Activated gamma-delta T cell treated with anti-CD3 and anti-CD28 coated beads, Interleukin-2, amount 50 U/mL, for 16 hours (primary cell): ENCODE data around the gene TAOK2.
"Not testable (repeated sequence)": the region's sequence is repeated elsewhere in the genome, so short reads cannot be mapped to it uniquely, and the experiment has no call there.

Experiments used
- DNase-seq: peaks from one replicate; pipeline ENCODE4 v3.0.0-alpha.2; 2020; ENCODE audit warnings: low read depth

TAOK2 gene

DNA sequence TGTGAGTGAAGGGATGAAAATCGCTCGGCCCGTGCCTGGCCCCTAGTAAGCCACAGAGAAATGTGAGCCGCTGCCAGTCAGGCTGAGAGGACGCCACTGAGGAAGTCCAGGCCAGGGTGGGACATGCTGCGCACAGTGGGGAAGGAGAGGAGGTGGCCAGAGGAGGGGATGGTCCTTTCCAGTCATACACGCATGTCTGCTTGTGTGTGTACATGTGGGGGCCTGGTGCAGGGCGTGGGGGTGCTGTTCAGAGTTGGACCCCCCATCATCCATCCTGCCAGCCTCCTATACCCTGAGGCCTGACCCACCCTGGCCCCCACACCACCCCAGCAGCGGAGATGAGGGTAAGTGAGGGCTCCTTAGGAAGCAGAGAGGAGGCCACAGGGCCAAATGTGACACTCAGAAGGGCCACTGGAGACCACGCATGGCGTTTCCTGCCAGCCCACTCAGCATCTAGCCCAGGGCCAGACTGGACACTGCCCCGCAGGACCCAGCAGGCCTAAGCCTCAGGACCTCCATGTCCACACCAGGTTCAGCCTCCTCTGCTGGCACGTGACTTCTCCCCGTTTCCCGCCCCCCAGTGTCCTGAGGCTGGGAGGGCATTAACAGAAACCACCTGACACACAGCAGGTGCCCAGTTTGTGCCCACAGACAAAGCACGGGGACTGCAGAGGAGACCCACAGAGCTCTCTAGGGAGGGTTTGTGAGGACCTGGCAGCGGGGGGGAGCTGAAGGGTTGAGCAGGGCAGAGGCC is 30.2 kb downstream of the TAOK2 start:
- DNase-seq: no peak

GRCh38 chr16:30004424-30004776 is 30.7 kb downstream of the TAOK2 start:
- no peak for DNase-seq

DNA sequence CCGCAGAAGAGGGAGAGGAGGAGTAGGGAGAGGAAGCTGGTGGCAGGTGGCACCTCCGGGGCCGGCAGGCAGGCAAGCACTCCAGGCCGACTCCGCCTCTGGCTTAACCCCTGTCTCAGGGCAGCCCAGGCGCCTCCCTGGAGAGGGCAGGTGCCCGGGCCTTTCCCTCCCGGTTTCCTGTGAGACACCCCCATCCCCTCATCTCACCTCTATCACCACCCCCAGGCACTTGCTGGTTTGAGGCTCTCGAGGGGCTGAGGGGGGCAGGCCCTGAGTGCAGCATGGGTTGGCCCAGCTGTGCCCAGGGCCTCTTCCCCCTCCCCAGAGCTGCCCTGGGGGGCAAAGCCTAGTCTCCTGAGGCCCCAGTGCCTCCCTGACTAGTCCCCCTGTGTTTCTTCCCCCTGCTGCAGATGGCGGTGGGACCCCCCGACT is 31.2 kb downstream of the TAOK2 start:
- no peak for DNase-seq

GRCh38 chr16:30005341-30006094 is 31.9 kb downstream of the TAOK2 start:
- no peak for DNase-seq

GRCh38 chr16:30006095-30006473 is 32.4 kb downstream of the TAOK2 start:
- DNase-seq: no peak

GRCh38 chr16:30006659-30007377 is 33.1 kb downstream of the TAOK2 start:
- DNase-seq: no peak

DNA sequence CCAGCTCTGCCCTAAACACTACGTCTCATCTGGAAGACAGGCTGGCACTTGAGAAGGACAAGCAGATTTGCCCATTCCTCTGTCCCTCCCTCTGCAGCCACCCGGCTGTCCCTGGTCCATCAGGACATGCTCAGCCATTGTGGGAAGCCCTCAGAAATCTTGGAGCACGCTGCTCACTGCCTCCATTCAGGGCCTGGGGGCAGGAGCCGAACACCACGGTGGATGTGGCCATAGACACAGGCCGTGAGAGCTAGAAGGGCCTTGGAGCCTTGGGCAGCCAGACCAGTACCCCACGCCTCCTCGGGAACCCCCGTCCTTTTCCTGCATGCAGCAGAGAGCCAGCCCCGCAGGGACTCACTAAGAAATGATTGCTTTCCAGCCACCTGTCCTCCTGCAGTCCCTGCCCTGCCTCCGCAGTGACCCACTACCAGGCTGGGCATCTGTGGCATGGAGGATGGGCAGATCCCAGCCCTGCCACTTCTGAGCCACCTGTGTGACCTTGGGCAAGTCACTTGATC is 33.8 kb downstream of the TAOK2 start:
- no peak for DNase-seq

GRCh38 chr16:30009085-30009862 is 35.6 kb downstream of the TAOK2 start:
- DNase-seq: no peak

- DNase-seq: no peak
Measured at GRCh38 chr16:30009990-30010843, 36.5 kb downstream of the TAOK2 start.

DNA sequence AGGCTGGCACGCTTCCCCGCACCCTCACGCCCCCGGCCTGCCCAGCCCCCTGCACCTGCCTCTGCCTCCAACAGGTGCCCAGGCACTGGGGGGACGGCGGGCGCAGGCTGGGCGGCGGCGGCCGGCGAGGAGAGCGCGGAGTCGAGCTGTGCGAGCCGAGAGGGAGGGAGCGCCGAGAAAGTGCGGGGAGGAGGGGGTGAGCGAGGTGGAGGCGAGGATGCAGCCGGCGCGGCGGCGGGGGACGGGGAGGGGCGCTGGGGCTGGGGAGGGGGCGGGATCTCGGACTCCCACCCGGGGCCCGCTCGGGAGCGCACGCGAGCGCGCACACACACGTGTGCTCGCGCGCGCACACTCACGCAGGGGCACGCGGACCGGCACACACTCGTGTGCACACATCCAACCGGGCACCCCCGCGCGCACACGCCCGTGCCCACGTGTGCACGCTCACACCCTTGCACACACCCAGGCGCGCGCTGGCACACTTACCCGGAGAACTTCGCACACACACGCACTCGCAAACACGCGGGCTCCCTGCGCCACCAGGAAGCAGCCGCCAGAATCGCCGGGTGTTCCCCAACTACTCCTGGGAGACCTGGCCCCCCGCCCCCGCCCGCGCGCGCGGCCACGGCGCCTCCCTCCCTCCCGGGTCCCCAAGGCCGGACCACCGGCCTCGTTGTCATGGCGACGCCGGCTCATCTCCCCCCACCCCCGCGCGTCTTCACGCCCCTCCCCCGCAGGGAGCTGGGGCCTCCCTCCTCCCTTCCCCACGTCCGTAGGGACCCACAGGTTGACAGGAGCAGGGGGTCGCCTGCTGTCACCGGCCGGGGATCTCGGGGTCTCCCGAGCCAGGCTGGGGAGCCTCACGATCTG is 37.4 kb downstream of the TAOK2 start, which contains the start of gene DOC2A:
Gene DOC2A, minus strand, starts transcription at position 184 of the 870 bp plus-strand sequence. CDS start 805 bp downstream, outside the sequence.
- DNase-seq: no peak

- no peak for DNase-seq
Measured at GRCh38 chr16:30011714-30012504, 38.2 kb downstream of the TAOK2 start.

- DNase-seq: not testable (repeated sequence)
Measured at GRCh38 chr16:30012598-30012997, 38.9 kb downstream of the TAOK2 start.

- DNase-seq: not testable (repeated sequence)
Measured at GRCh38 chr16:30015450-30015849, 41.8 kb downstream of the TAOK2 start.

DNA sequence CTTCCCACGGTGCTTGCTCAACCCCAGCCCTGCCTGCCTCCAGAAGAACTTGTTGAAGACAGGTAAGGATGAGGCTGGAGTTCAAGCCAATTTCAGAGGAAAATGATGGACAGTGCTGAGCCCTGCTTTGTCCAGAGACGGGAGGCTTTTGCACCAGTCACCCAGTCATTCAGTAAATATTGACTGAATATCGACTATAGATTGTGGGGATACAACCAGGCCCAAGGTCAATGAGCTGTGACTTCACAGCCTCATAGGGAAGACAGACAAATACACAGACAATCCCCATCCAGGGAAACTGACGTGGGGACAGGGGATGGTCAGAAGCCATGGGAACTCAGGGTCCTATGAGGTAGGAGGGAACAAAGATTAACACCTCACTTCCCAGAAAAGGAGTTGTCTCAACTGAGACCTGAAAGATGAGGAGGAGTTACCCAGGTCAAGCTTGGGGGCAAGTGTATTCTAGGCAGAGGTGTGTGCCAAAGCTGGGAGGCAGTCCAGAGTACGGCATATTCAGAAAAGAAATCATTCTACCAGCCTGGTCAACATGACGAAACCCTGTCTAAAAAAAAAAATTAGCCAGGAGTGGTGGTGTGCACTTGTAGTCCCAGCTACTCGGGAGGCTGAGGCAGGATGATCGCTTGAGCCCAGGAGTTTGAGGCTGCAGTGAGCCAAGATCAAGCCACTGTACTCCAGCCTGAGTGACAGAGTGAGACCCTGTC is 43.0 kb downstream of the TAOK2 start:
- no peak for DNase-seq

DNA sequence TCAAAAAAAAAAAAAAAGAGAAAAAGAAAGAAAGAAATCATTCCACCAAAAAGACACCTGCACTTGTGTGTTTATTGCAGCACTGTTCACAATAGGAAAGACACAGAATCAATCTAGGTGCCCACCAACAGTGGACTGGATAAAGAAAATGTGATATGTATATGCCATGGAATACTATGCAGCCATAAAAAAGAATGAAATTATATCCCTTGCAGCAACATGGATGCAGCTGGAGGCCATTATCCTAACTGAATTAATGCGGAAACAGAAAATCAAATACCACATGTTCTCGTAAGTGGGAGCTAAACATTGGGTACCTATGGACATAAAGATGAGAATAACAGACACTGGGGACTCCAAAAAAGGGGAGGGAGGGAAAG is 43.6 kb downstream of the TAOK2 start:
- DNase-seq: no peak

GRCh38 chr16:30017937-30018336 is 44.3 kb downstream of the TAOK2 start:
- DNase-seq: not testable (repeated sequence)

DNA sequence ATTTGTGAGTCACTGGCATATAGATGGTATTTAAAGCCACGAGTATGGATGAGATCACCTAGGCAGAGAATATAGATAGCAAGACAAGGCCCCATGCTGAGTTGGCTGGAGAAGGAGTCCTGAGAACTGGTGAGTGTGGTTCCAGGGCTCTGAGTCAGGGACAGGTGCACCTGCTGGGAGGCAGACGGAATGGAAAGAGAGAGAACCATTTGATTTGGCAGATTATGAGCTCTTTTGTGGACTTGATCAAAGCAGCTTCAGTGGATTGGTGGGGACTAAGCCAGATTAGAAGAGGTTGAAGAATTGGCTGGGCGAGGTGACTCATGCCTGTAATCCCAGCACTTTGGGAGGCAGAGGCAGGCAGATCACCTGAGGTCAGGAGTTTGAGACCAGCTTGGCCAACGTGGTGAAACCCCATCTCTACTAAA is 45.1 kb downstream of the TAOK2 start:
- no peak for DNase-seq

DNA sequence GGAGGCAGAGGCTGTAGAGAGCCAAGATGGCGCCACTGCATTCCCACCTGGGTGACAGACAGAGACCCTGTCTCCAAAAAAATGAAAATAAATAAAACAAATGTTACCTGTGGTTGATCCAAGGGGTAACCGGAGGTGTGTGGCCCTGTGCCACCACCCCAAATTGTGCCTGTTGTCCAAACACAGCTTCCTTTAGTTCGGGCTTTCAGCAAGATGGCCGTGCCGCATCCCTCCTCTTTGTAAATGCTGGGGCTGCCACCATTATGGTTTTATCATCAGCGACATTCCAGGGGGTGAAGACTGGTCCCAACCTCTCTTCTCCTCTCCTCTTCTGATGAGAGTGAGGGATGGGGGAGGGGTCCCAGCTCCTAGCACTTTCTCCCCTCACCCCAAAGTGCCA is 49.2 kb downstream of the TAOK2 start, which contains the start of gene C16orf92:
Gene C16orf92, plus strand, starts transcription at position 312 of the 400 bp plus-strand sequence. CDS start 143 bp downstream, outside the sequence.
- no peak for DNase-seq
